ENCODE data around the gene SAMD11.

The SAMD11 gene

GRCh38 chr1:938711-939489 lies 15.2 kb downstream of the SAMD11 start:
- TF ChIP-seq CTCF (IDR thresholded peaks at IDR 0.05; ENCODE audit: insufficient read depth, missing control alignments) = no peak
- DNase-seq (ENCODE audit: insufficient read length, low spot score) = no peak
- no peak for FAIRE-seq

GRCh38 chr1:939511-940106 lies 15.9 kb downstream of the SAMD11 start:
- TF ChIP-seq CTCF (IDR thresholded peaks at IDR 0.05; ENCODE audit: insufficient read depth, missing control alignments) = no peak
- FAIRE-seq = no peak
- no peak for DNase-seq (ENCODE audit: insufficient read length, low spot score)

DNA sequence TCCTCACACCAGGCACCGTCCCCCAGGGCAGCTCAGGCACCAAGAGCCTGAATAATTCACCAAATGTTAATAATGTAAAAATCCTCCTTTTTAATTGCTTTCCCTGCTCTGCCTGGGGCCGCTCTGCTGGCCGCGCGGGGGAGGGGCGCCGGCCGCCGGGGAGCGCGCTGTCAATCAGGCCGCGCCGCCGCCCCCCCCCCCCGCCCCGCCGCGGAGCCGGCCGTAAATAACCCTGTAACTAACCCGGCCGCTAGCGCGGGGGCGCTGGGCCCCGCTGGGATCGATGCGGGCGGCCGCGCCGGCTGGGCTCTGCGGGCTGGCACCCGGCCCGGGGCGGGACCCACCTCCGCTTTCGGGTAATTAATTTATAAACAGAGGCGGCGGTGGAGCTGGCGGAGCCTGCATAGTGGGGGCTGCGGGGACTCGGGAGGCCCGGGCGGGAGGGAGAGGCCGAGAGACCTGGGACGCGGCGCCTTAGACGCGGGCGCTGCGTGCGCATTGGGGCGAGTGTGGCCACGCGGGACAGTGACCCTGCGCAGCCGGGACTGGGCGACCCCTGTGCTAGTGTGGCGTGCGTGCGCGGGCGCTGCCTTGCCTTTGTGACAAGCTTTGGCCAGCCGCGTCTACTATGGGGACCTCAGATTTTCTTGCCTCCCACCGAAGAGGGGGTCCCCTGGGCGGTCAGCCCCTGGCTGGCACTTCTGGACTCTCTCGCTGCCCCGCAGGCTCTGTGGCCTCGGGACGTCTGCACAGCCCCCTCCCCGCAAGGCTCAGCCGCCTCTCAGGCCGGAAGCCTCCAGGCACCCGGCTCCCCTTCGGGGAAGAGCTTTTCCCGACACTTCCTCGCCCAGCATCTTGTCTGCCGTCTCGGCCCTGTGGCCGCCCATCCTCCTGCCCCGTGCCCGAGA lies 16.6 kb downstream of the SAMD11 start:
- TF ChIP-seq CTCF (IDR thresholded peaks at IDR 0.05; ENCODE audit: insufficient read depth, missing control alignments) = no peak
- FAIRE-seq (no peak), DNase-seq (ENCODE audit: insufficient read length, low spot score) (no peak)

- no peak for TF ChIP-seq CTCF (IDR thresholded peaks at IDR 0.05; ENCODE audit: insufficient read depth, missing control alignments)
- DNase-seq (ENCODE audit: insufficient read length, low spot score) (no peak), FAIRE-seq (no peak)
Observed at GRCh38 chr1:941015-941587, 17.4 kb downstream of the SAMD11 start.

- no peak for FAIRE-seq
- no peak for TF ChIP-seq CTCF (IDR thresholded peaks at IDR 0.05; ENCODE audit: insufficient read depth, missing control alignments)
- DNase-seq (ENCODE audit: insufficient read length, low spot score) = no peak
Observed at GRCh38 chr1:941588-942383, 18.1 kb downstream of the SAMD11 start.

DNA sequence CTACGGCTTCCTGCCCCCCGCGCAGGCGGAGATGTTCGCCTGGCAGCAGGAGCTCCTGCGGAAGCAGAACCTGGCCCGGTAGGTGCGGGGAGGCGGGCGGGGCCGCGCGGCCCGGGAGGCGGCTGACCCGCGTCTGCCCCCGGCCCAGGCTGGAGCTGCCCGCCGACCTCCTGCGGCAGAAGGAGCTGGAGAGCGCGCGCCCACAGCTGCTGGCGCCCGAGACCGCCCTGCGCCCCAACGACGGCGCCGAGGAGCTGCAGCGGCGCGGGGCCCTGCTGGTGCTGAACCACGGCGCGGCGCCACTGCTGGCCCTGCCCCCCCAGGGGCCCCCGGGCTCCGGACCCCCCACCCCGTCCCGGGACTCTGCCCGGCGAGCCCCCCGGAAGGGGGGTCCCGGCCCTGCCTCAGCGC lies 18.7 kb downstream of the SAMD11 start:
- FAIRE-seq = no peak
- DNase-seq (ENCODE audit: insufficient read length, low spot score) = no peak
- TF ChIP-seq CTCF (IDR thresholded peaks at IDR 0.05; ENCODE audit: insufficient read depth, missing control alignments) = no peak

All from D721Med (cell line).